ENCODE data around the gene SUFU. TPM values are rescaled to one million over a fixed set of nuclear protein-coding genes. Genes with fewer than 3 reads are reported as not detected.

SUFU gene
- total RNA-seq, 1 experiment from 2014 or later, result 10.6 TPM

DNA sequence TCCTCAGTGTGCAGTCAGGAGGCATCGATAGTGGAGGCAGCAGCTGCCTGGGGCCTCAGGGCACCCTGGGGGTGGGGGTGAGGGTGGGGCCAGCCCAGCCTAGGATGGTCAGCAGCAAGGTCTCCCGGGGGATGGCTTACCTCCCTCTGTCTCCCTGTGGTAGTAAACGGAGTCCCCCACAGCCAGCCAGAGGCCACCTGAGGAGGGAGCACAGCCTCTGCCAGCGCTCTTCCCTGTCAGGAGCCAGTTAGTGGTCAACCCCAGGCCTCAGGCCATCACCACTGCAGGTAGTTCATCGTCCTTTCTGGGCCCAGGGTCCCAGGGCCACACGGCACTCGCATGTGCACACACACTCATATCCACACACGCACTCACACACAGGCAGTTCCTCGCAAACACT lies 23.4 kb upstream of the SUFU start:
- intact Hi-C loops (cut with micrococcal nuclease; ENCODE audit: unreplicated experiment), result loop anchor here (5.0 kb wide), 1 partner anchor 102 kb away; no protein-coding TSS in a partner anchor
- Histone ChIP-seq H3K36me3 (ENCODE audit: control insufficient read depth, insufficient read depth, low read length) (peaks cover 3% of the 10 kb centered on the region), H3K4me1 (no peaks in the 10 kb centered on the region), H3K4me3 (ENCODE audit: low read depth, low read length) (no peak overlapping the region), H3K9me3 (no peaks in the 10 kb centered on the region), H3K27me3 (replicated peaks; ENCODE audit: control insufficient read depth, insufficient read depth, low read length) (no peaks in the 10 kb centered on the region)
- H3K36me3 Mint-ChIP-seq (ENCODE audit: insufficient read depth, unreplicated experiment), result peaks cover 64% of the 10 kb centered on the region
- no peak overlapping the region for H3K27ac Mint-ChIP-seq (ENCODE audit: unreplicated experiment)
- no peaks in the 10 kb centered on the region for H3K9me3 Mint-ChIP-seq (ENCODE audit: unreplicated experiment)
- POLR2A ChIA-PET, result no interaction called here
- H3K4me3 Mint-ChIP-seq (ENCODE audit: unreplicated experiment), result no peak overlapping the region
- CTCF ChIA-PET, result interaction anchor here (2.4 kb wide), 1 partner anchor 103 kb away, joined by 13 read pairs; no protein-coding TSS in a partner anchor
- H3K4me1 Mint-ChIP-seq (ENCODE audit: low read depth, unreplicated experiment), result no peaks in the 10 kb centered on the region
- no TSS peak for BruUV-seq (replicated peaks)
- H3K27me3 Mint-ChIP-seq (ENCODE audit: insufficient read depth, unreplicated experiment), result no peaks in the 10 kb centered on the region
- TF ChIP-seq, protein P1, sequence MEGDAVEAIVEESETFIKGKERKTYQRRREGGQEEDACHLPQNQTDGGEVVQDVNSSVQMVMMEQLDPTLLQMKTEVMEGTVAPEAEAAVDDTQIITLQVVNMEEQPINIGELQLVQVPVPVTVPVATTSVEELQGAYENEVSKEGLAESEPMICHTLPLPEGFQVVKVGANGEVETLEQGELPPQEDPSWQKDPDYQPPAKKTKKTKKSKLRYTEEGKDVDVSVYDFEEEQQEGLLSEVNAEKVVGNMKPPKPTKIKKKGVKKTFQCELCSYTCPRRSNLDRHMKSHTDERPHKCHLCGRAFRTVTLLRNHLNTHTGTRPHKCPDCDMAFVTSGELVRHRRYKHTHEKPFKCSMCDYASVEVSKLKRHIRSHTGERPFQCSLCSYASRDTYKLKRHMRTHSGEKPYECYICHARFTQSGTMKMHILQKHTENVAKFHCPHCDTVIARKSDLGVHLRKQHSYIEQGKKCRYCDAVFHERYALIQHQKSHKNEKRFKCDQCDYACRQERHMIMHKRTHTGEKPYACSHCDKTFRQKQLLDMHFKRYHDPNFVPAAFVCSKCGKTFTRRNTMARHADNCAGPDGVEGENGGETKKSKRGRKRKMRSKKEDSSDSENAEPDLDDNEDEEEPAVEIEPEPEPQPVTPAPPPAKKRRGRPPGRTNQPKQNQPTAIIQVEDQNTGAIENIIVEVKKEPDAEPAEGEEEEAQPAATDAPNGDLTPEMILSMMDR (IDR thresholded peaks at IDR 0.05; ENCODE audit: insufficient read depth in 1 of 2, low read depth in 1 of 2, low read length in 1 of 2, severe bottlenecking in 1 of 2, unreplicated experiment in 1 of 2), result no peak
- no peak for DNase-seq

DNA sequence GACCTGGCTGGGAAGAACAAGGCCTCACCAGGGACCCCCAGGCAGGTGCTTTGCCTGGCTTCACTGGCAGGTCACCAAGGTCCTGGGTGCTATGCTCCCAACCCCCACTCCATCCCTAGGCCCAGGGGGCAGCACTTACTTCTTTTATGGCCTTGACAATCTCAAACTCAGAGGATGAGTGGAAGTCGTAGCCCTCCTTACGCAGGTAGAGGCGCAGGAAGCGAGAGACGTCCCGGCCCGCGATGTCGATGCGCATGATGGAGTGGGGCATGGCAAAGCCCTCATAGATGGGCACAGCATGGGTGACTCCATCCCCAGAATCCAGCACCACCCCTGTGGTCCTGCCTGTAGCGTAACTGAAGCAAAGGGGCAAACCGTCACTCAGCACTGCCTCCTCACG lies 19.8 kb upstream of the SUFU start:
- H3K27me3 ChIP-seq (replicated peaks; ENCODE audit: control insufficient read depth, insufficient read depth, low read length), result no peaks in the 10 kb centered on the region
- CTCF ChIA-PET, result interaction anchor here (1.0 kb wide), 1 partner anchor 100 kb away, joined by 4 read pairs; no protein-coding TSS in a partner anchor
- Mint-ChIP-seq H3K36me3 (ENCODE audit: insufficient read depth, unreplicated experiment) (peaks cover 69% of the 10 kb centered on the region), H3K27ac (ENCODE audit: unreplicated experiment) (no peak overlapping the region), H3K27me3 (ENCODE audit: insufficient read depth, unreplicated experiment) (no peaks in the 10 kb centered on the region), H3K4me3 (ENCODE audit: unreplicated experiment) (no peak overlapping the region), H3K9me3 (ENCODE audit: unreplicated experiment) (no peaks in the 10 kb centered on the region), H3K4me1 (ENCODE audit: low read depth, unreplicated experiment) (no peaks in the 10 kb centered on the region)
- no peak for DNase-seq
- TF ChIP-seq, protein P1 (IDR thresholded peaks at IDR 0.05; ENCODE audit: insufficient read depth in 1 of 2, low read depth in 1 of 2, low read length in 1 of 2, severe bottlenecking in 1 of 2, unreplicated experiment in 1 of 2), result no peak
- intact Hi-C loops (cut with micrococcal nuclease; ENCODE audit: unreplicated experiment), result loop anchor here (5.0 kb wide), 1 partner anchor 98 kb away; no protein-coding TSS in a partner anchor
- H3K36me3 ChIP-seq (ENCODE audit: control insufficient read depth, insufficient read depth, low read length), result peaks cover 3% of the 10 kb centered on the region
- H3K9me3 ChIP-seq, result no peaks in the 10 kb centered on the region
- no peak overlapping the region for H3K4me3 ChIP-seq (ENCODE audit: low read depth, low read length)
- POLR2A ChIA-PET, result no interaction called here
- H3K4me1 ChIP-seq, result no peaks in the 10 kb centered on the region
- BruUV-seq (replicated peaks), result no TSS peak

DNA sequence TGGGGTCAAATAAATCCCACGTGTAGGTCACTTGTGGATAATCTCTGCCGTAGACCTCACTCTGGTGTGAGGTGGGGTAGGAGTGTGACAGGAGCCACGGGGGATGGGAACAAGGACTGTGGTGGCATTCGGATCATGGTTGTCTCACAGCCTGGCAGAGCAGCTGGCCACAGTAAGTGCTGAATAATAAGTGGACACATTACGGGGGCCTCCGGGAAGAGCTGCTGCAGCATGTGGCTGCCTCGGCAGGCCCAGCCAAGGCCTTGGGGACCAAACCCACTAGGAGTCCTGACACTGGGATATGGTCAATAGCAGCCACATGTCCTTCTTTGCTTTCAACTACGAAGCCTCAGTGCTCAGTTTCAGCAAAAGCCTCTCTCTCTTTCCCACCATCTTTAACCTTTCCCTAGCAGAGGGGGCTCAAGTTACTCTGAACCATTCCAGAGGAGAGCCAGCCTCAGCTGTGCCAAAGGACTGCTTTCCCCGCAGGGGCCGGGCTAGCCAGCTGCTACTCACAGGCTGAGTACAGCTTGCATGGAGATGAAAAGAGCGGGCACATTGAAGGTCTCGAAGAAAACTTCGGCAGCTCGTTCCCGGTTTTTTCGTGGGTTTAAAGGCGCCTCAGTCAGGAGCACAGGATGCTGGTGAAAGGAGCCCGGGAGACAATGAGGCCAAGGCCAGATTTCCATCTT lies 18.5 kb upstream of the SUFU start:
- H3K36me3 ChIP-seq (ENCODE audit: control insufficient read depth, insufficient read depth, low read length), result peaks cover 3% of the 10 kb centered on the region
- BruUV-seq (replicated peaks), result no TSS peak

More for the DNA sequence above, 18.5 kb upstream of the SUFU start:
- Mint-ChIP-seq H3K27ac (ENCODE audit: unreplicated experiment) (no peak overlapping the region), H3K4me1 (ENCODE audit: low read depth, unreplicated experiment) (no peaks in the 10 kb centered on the region), H3K4me3 (ENCODE audit: unreplicated experiment) (no peak overlapping the region), H3K36me3 (ENCODE audit: insufficient read depth, unreplicated experiment) (peaks cover 66% of the 10 kb centered on the region), H3K27me3 (ENCODE audit: insufficient read depth, unreplicated experiment) (no peaks in the 10 kb centered on the region), H3K9me3 (ENCODE audit: unreplicated experiment) (no peaks in the 10 kb centered on the region)
- TF ChIP-seq, protein P1 (IDR thresholded peaks at IDR 0.05; ENCODE audit: insufficient read depth in 1 of 2, low read depth in 1 of 2, low read length in 1 of 2, severe bottlenecking in 1 of 2, unreplicated experiment in 1 of 2), result no peak
- ChIA-PET POLR2A (interaction anchor here (0.6 kb wide), 1 partner anchor 250 kb away, joined by 8 read pairs; no protein-coding TSS in a partner anchor), CTCF (no interaction called here)
- Histone ChIP-seq H3K4me1 (no peaks in the 10 kb centered on the region), H3K27me3 (replicated peaks; ENCODE audit: control insufficient read depth, insufficient read depth, low read length) (no peaks in the 10 kb centered on the region), H3K4me3 (ENCODE audit: low read depth, low read length) (no peak overlapping the region), H3K9me3 (no peaks in the 10 kb centered on the region)
- no peak for DNase-seq
- intact Hi-C loops (cut with micrococcal nuclease; ENCODE audit: unreplicated experiment), result no loop called here
